Gastroesophageal sphincter (tissue), 4 donors: ENCODE measurements around the gene PDF. TPM values are rescaled to one million over a fixed set of nuclear protein-coding genes. Genes with fewer than 3 reads are reported as not detected.
A peak's percentile ranks its signal among the peaks of the same experiment; 100 is the strongest.

Experiments used
- ATAC-seq: fragments of 150-250 bp; one replicate; pipeline ENCODE4 v1.9.1; 2016; ENCODE audit warnings: mild to moderate bottlenecking, moderate library complexity
- H3K27ac ChIP-seq, 4 donors: fragments of 200-600 bp; sonication (generic) in 3 of 4; 1 replicate in 3 of 4; 2 replicates in 1 of 4; pipeline ENCODE4 v1.5.1; 2016 to 2019
- H3K27me3 ChIP-seq: fragments of 200-600 bp; sonication (generic); one replicate; pipeline ENCODE4 v1.5.1; 2019
- H3K36me3 ChIP-seq, 2 donors: fragments of 200-600 bp; sonication (generic); one replicate each; pipeline ENCODE4 v1.5.1; 2019; ENCODE audit warnings: control low read depth in 1 of 2
- H3K4me1 ChIP-seq, 3 donors: fragments of 200-600 bp; sonication (generic); 1 replicate in 2 of 3; 2 replicates in 1 of 3; pipeline ENCODE4 v1.5.1; 2016 to 2019; ENCODE audit warnings: control low read depth in 2 of 3
- H3K4me3 ChIP-seq, 2 donors: fragments of 200-600 bp; sonication (generic); one replicate each; pipeline ENCODE4 v1.5.1; 2019; ENCODE audit warnings: mild to moderate bottlenecking in 1 of 2, moderate library complexity in 1 of 2
- H3K9me3 ChIP-seq, 3 donors: fragments of 200-600 bp; sonication (generic); one replicate each; pipeline ENCODE4 v1.5.1; 2017 to 2019; ENCODE audit warnings: control low read depth in 2 of 3
- EP300 ChIP-seq: sonication (generic); formaldehyde crosslinking; IDR thresholded peaks from one replicate; pipeline ENCODE4 v1.6.1; 2017; ENCODE audit warnings: antibody characterized with exemption, mild to moderate bottlenecking
- POLR2A ChIP-seq, 2 donors: fragments of 450-650 bp; IDR thresholded peaks; one replicate each; pipeline ENCODE4 v1.6.1; 2017; ENCODE audit warnings: antibody characterized with exemption in 2 of 2, mild to moderate bottlenecking in 2 of 2, moderate library complexity in 1 of 2
- POLR2AphosphoS5 ChIP-seq: sonication (generic); formaldehyde crosslinking; IDR thresholded peaks from one replicate; pipeline ENCODE4 v1.6.1; 2017; ENCODE audit warnings: antibody characterized with exemption
- WGBS, 2 donors: methylation state at CpG; one replicate each; pipeline ENCODE4 v1.1.5; 2018; ENCODE audit warnings: low coverage in 1 of 2; 5-methylcytosine and 5-hydroxymethylcytosine counted together
- total RNA-seq, 4 donors: library from RNA; depleted of rRNA; stranded (reverse); fragments of >200 nt; gene quantifications; one replicate each; pipeline ENCODE4 v1.1.0, GENCODE V29; 2016
- TF ChIP-seq, protein P1 (sequence below), 4 experiments: fragments of 200-600 bp in 2 of 4; fragments of 450-650 bp in 2 of 4; sonication (generic) in 1 of 4; IDR thresholded peaks; one replicate each; pipeline ENCODE4 v1.5.1; 2017 to 2019; ENCODE audit warnings: antibody characterized with exemption in 4 of 4, mild to moderate bottlenecking in 2 of 4, moderate library complexity in 2 of 4

Gene PDF
- total RNA-seq, 4 donors from 2014 or later, result 0.49 to 16.0 (median 13.7) TPM

DNA sequence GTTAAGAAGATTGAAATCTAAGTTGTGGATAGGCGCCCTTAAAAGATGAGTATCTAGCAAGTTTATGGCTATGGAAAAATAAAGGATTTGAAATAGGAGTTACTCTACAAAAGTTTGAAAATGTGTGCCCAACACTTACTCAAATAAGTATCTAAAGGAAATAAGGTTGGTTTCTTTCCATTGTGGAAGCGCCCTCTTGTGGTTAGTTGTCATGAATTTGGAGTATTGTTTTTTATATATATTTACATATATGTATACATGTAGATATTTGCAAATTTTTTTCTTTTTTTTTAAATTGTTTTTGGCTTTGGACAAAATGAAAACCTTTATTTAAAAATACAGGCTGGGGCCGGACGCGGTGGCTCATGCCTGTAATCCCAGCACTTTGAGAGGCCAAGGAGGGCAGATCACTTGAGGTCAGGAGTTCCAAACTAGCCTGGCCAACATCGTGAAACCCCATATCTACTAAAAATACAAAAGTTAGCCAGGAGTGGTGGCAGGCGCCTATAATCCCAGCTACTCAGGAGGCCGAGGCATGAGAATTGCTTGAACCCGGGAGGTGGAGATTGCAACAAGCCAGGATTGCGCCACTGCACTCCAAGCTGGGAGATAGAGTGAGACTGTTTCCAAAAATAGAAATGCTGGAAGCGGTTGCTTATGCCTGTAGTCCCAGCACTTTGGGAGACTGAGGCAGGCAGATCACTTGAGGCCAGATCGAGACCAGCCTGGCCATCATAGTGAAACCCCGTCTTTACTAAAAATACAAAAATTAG lies 43.3 kb downstream of the PDF start:
- H3K27me3 ChIP-seq, result no peaks in the 10 kb centered on the region
- peaks cover 0 to 59% of the 10 kb centered on the region in 2 donors for H3K36me3 ChIP-seq
- H3K9me3 ChIP-seq, result no peaks in the 10 kb centered on the region
- peaks cover 0 to 17% (median 0%) of the 10 kb centered on the region in 3 donors for H3K4me1 ChIP-seq
- no peak overlapping the region for H3K4me3 ChIP-seq
- ATAC-seq, result peak; percentile 57
- TF ChIP-seq, protein P1, sequence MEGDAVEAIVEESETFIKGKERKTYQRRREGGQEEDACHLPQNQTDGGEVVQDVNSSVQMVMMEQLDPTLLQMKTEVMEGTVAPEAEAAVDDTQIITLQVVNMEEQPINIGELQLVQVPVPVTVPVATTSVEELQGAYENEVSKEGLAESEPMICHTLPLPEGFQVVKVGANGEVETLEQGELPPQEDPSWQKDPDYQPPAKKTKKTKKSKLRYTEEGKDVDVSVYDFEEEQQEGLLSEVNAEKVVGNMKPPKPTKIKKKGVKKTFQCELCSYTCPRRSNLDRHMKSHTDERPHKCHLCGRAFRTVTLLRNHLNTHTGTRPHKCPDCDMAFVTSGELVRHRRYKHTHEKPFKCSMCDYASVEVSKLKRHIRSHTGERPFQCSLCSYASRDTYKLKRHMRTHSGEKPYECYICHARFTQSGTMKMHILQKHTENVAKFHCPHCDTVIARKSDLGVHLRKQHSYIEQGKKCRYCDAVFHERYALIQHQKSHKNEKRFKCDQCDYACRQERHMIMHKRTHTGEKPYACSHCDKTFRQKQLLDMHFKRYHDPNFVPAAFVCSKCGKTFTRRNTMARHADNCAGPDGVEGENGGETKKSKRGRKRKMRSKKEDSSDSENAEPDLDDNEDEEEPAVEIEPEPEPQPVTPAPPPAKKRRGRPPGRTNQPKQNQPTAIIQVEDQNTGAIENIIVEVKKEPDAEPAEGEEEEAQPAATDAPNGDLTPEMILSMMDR (IDR thresholded peaks at IDR 0.05), result peak; percentile 60 to 65 (median 62)
- no peak for TF ChIP-seq EP300
- H3K27ac ChIP-seq, result no peak overlapping the region
- WGBS, 2 donors, result 45 to 57% methylated on average over 10 to 13 of the region's 13 CpGs

DNA sequence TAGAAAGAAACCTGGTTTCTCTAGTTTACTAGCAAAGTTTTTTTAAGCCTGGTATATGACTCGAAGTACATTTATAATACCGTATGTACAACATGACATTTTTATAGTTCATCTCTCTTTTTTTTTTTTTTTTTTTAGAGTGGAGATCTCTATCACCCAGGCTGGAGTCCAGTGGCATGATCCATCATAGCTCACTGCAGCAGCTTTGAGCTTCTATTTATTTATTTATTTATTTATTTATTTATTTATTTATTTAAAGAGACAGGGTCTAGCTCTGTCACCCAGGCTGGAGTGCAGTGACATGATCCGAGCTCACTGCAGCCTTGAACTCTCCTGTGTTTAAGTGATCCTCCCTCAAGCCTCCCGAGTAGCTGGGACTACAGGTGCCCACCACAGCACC lies 45.1 kb downstream of the PDF start:
- ATAC-seq, result no peak
- peaks cover 0 to 52% of the 10 kb centered on the region in 2 donors for H3K36me3 ChIP-seq
- WGBS, 2 donors, result 76 to 93% methylated on average over 4 of the region's 4 CpGs
- H3K4me3 ChIP-seq, result no peak overlapping the region
- H3K4me1 ChIP-seq, result peaks cover 0 to 17% (median 0%) of the 10 kb centered on the region in 3 donors
- no peaks in the 10 kb centered on the region for H3K9me3 ChIP-seq
- H3K27me3 ChIP-seq, result no peaks in the 10 kb centered on the region
- TF ChIP-seq POLR2AphosphoS5, result no peak
- no peak for TF ChIP-seq POLR2A (IDR thresholded peaks at IDR 0.05)
- TF ChIP-seq, protein P1 (IDR thresholded peaks at IDR 0.05), result no peak
- no peak for TF ChIP-seq EP300
- H3K27ac ChIP-seq, result no peak overlapping the region

DNA sequence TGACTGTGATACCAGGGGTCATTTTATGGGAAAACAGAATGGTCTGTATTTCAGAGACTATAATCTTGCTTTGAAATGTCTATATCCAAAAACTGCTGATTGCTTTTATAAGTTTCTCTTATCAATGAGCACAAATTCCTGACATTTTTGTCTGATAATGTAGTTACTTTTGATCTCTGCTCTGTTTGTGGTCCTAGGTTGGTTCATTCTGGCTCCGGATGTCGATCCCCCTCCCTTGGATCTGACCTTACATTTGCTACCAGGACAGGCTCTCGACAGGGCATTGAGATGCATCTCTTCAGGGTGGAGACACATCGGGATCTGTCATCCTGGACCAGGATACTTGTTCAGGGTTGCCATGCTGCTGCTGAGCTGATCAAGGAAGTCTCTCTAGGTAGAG lies 46.5 kb downstream of the PDF start:
- no peak overlapping the region for H3K27ac ChIP-seq
- peaks cover 0 to 43% of the 10 kb centered on the region in 2 donors for H3K36me3 ChIP-seq
- H3K27me3 ChIP-seq, result no peaks in the 10 kb centered on the region
- H3K4me1 ChIP-seq, result peaks cover 0 to 17% (median 0%) of the 10 kb centered on the region in 3 donors
- WGBS, 2 donors, result 80% methylated on average over 4 of the region's 4 CpGs; no CpG with 5 or more reads in 1 of the 2 donors
- no peaks in the 10 kb centered on the region for H3K9me3 ChIP-seq
- no peak for ATAC-seq
- H3K4me3 ChIP-seq, result no peak overlapping the region
- TF ChIP-seq, protein P1 (IDR thresholded peaks at IDR 0.05), result no peak
- no peak for TF ChIP-seq EP300
- no peak for TF ChIP-seq POLR2A (IDR thresholded peaks at IDR 0.05)
- no peak for TF ChIP-seq POLR2AphosphoS5

DNA sequence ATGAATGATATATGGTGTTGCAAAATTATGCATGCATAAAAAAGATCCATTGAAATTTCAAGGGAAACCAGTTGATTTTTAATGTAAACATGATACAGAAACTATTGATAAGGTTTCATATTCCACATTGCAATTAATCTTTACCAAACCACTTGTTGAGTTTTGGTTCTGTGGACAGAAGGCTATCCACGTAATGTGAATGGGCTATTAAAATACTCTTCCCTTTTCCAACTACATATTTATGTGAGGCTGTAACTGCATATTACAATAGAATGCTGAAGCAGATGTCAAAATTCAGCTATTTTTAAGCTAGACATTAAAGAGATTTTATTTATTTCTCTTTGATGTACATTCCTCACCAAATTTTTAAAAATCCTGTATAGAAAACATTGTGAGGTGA lies 53.0 kb downstream of the PDF start:
- no peaks in the 10 kb centered on the region for H3K27me3 ChIP-seq
- H3K4me3 ChIP-seq, result no peak overlapping the region
- H3K4me1 ChIP-seq, result peaks cover 6 to 39% (median 9%) of the 10 kb centered on the region in 3 donors
- no peaks in the 10 kb centered on the region for H3K9me3 ChIP-seq
- 30 to 31% methylated on average over 1 of the region's 1 CpG for WGBS, 2 donors
- peaks cover 0 to 9% of the 10 kb centered on the region in 2 donors for H3K36me3 ChIP-seq
- ATAC-seq, result no peak
- TF ChIP-seq EP300 (no peak), POLR2A (IDR thresholded peaks at IDR 0.05) (no peak), POLR2AphosphoS5 (no peak)
- TF ChIP-seq, protein P1 (IDR thresholded peaks at IDR 0.05), result no peak
- peak overlapping the region in 1 of 4 donors; percentile 11 for H3K27ac ChIP-seq

Other genes with a start within 250 kb of the PDF start
- gene HAS3, start 224.9 kb downstream of the PDF start, total RNA-seq, result 1 to 10 TPM in 2 of 4 donors, under 1 TPM in 2; 0.78 to 3.3 (median 1.2) TPM
- gene CHTF8, start 198.0 kb downstream of the PDF start, total RNA-seq, result 100 to 1,000 TPM in 1 of 4 donors, 10 to 100 TPM in 3; 44.0 to 102 (median 61.9) TPM
- gene UTP4, start 197.9 kb downstream of the PDF start, total RNA-seq, result 10 to 100 TPM; 16.4 to 36.2 (median 25.8) TPM
- gene SNTB2, start 143.4 kb downstream of the PDF start, total RNA-seq, result 100 to 1,000 TPM in 1 of 4 donors, 10 to 100 TPM in 3; 39.1 to 137 (median 43.0) TPM
- 10 to 100 TPM; 34.2 to 41.1 (median 36.6) TPM for gene VPS4A, start 19.2 kb downstream of the PDF start, total RNA-seq
- gene COG8, start 9.0 kb upstream of the PDF start, total RNA-seq, result 10 to 100 TPM; 33.3 to 48.6 (median 43.5) TPM
- 10 to 100 TPM in 3 of 4 donors, 1 to 10 TPM in 1; 7.5 to 18.9 (median 15.0) TPM for gene NIP7, start 9.2 kb upstream of the PDF start, total RNA-seq
- 1 to 10 TPM in 1 of 4 donors, not detected in 3; 2.2 TPM for gene TMED6, start 21.2 kb upstream of the PDF start, total RNA-seq
- gene TERF2, start 55.4 kb upstream of the PDF start, total RNA-seq, result 10 to 100 TPM; 14.4 to 27.5 (median 14.7) TPM
- 10 to 100 TPM; 33.4 to 63.8 (median 37.8) TPM for gene CYB5B, start 94.0 kb upstream of the PDF start, total RNA-seq
- 10 to 100 TPM; 43.8 to 79.1 (median 59.5) TPM for gene NFAT5, start 235.4 kb upstream of the PDF start, total RNA-seq